ENCODE results near the gene TTC9B.

TTC9B gene

DNA sequence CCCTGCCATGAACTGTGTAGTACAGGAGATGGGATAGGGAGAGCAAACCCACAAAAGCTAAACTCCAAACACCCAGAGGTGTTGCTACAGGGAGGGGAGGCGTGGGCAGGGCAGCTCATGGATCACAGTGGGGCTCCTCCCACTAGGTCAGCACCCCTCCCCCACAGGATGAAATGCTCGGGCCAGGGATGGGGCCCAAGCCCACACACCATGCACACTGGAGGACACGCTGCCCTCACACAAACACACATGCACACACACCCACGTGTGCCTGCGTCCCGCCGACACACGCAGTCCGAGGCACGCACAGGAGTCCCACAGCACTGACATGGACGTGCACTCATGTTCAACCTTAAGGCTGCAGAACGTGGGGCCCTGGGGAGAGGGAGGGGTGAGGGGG, 14.3 kb upstream of the TTC9B start:
- Histone ChIP-seq H3K27me3 (ENCODE audit: insufficient read depth, low read length) (no peaks in the 10 kb centered on the region), H3K79me2 (ENCODE audit: control insufficient read depth, insufficient read depth, low read length, unreplicated experiment) (no peaks in the 10 kb centered on the region), H3K4me1 (ENCODE audit: control insufficient read depth, insufficient read depth, low read length, unreplicated experiment) (peaks cover 5% of the 10 kb centered on the region), H3K27ac (ENCODE audit: low read depth, low read length) (no peak overlapping the region), H3K36me3 (ENCODE audit: insufficient read depth, low read length) (no peaks in the 10 kb centered on the region), H3K4me3 (ENCODE audit: low read depth, low read length) (no peak overlapping the region), H2AFZ (ENCODE audit: low read length, unreplicated experiment) (no peak overlapping the region)

- no peak overlapping the region for H3K4me3 ChIP-seq (ENCODE audit: low read depth, low read length)
- no peak overlapping the region for H2AFZ ChIP-seq (ENCODE audit: low read length, unreplicated experiment)
- no peaks in the 10 kb centered on the region for H3K36me3 ChIP-seq (ENCODE audit: insufficient read depth, low read length)
- no peaks in the 10 kb centered on the region for H3K27me3 ChIP-seq (ENCODE audit: insufficient read depth, low read length)
- H3K4me1 ChIP-seq (ENCODE audit: control insufficient read depth, insufficient read depth, low read length, unreplicated experiment): peaks cover 5% of the 10 kb centered on the region
- no peaks in the 10 kb centered on the region for H3K79me2 ChIP-seq (ENCODE audit: control insufficient read depth, insufficient read depth, low read length, unreplicated experiment)
- H3K27ac ChIP-seq (ENCODE audit: low read depth, low read length): no peak overlapping the region
Measured at GRCh38 chr19:40231544-40232424, 13.6 kb upstream of the TTC9B start.

DNA sequence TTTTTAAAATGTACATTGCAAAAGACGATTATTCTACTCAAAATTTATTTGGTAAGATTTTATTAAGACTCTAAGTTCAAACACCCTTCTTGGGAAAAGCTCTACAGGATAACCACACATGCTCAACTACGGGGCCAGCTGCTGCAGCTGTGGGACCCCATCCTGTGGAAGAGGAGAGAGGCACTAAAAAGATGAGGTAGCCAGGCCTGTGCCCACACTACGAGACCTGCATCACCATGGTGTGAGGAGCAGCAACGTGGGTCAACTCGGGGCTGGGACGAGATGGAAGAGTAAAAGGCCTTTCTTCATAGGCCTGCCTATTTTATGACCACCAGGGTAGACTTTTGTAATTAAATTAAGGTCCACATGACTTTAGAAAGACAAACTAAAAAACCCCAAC, 12.9 kb upstream of the TTC9B start:
- no peak overlapping the region for H3K27ac ChIP-seq (ENCODE audit: low read depth, low read length)
- H3K79me2 ChIP-seq (ENCODE audit: control insufficient read depth, insufficient read depth, low read length, unreplicated experiment): no peaks in the 10 kb centered on the region
- H3K4me3 ChIP-seq (ENCODE audit: low read depth, low read length): no peak overlapping the region
- no peaks in the 10 kb centered on the region for H3K27me3 ChIP-seq (ENCODE audit: insufficient read depth, low read length)
- no peak overlapping the region for H2AFZ ChIP-seq (ENCODE audit: low read length, unreplicated experiment)
- H3K36me3 ChIP-seq (ENCODE audit: insufficient read depth, low read length): no peaks in the 10 kb centered on the region
- peaks cover 5% of the 10 kb centered on the region for H3K4me1 ChIP-seq (ENCODE audit: control insufficient read depth, insufficient read depth, low read length, unreplicated experiment)

DNA sequence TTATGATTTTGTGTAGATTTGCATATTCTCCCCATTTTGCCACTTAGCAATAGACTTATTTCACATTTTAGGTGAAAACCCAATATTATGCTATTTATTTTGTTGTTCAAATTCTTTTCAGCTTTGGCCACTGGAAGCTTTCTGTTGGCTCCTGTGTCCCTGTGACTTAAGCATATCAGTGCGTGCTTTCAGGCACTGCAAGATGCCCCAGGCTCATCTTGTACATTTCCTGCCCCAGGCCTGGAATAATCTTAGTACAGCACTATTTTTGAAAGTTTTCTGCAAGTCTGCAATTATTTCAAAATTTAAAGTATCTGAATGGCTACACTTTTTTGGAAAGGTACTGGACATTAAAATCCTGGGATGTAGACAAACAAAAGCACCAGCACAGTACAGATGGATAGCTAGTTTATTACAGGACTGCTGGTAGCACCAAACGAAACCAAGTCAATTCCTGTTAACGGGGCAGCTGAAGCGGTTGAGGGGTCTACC, 11.8 kb upstream of the TTC9B start:
- Histone ChIP-seq H3K27me3 (ENCODE audit: insufficient read depth, low read length) (no peaks in the 10 kb centered on the region), H3K4me1 (ENCODE audit: control insufficient read depth, insufficient read depth, low read length, unreplicated experiment) (peaks cover 5% of the 10 kb centered on the region), H3K36me3 (ENCODE audit: insufficient read depth, low read length) (no peaks in the 10 kb centered on the region)

GRCh38 chr19:40229484-40229883, 11.3 kb upstream of the TTC9B start:
- H3K79me2 ChIP-seq (ENCODE audit: control insufficient read depth, insufficient read depth, low read length, unreplicated experiment): no peaks in the 10 kb centered on the region
- H2AFZ ChIP-seq (ENCODE audit: low read length, unreplicated experiment): no peak overlapping the region
- peaks cover 5% of the 10 kb centered on the region for H3K4me1 ChIP-seq (ENCODE audit: control insufficient read depth, insufficient read depth, low read length, unreplicated experiment)
- no peaks in the 10 kb centered on the region for H3K27me3 ChIP-seq (ENCODE audit: insufficient read depth, low read length)
- no peaks in the 10 kb centered on the region for H3K36me3 ChIP-seq (ENCODE audit: insufficient read depth, low read length)
- no peak overlapping the region for H3K27ac ChIP-seq (ENCODE audit: low read depth, low read length)
- H3K4me3 ChIP-seq (ENCODE audit: low read depth, low read length): no peak overlapping the region

More for the DNA sequence above, 11.8 kb upstream of the TTC9B start:
- Histone ChIP-seq H3K4me3 (ENCODE audit: low read depth, low read length) (no peak overlapping the region), H3K79me2 (ENCODE audit: control insufficient read depth, insufficient read depth, low read length, unreplicated experiment) (no peaks in the 10 kb centered on the region), H3K27ac (ENCODE audit: low read depth, low read length) (no peak overlapping the region), H2AFZ (ENCODE audit: low read length, unreplicated experiment) (no peak overlapping the region)

- Histone ChIP-seq H3K36me3 (ENCODE audit: insufficient read depth, low read length) (no peaks in the 10 kb centered on the region), H3K4me1 (ENCODE audit: control insufficient read depth, insufficient read depth, low read length, unreplicated experiment) (peaks cover 5% of the 10 kb centered on the region), H3K4me3 (ENCODE audit: low read depth, low read length) (no peak overlapping the region), H2AFZ (ENCODE audit: low read length, unreplicated experiment) (no peak overlapping the region), H3K79me2 (ENCODE audit: control insufficient read depth, insufficient read depth, low read length, unreplicated experiment) (no peaks in the 10 kb centered on the region), H3K27me3 (ENCODE audit: insufficient read depth, low read length) (no peaks in the 10 kb centered on the region), H3K27ac (ENCODE audit: low read depth, low read length) (no peak overlapping the region)
Measured at GRCh38 chr19:40228863-40229262, 10.7 kb upstream of the TTC9B start.

GRCh38 chr19:40228346-40228745, 10.2 kb upstream of the TTC9B start:
- no peak overlapping the region for H2AFZ ChIP-seq (ENCODE audit: low read length, unreplicated experiment)
- H3K79me2 ChIP-seq (ENCODE audit: control insufficient read depth, insufficient read depth, low read length, unreplicated experiment): no peaks in the 10 kb centered on the region
- peaks cover 5% of the 10 kb centered on the region for H3K4me1 ChIP-seq (ENCODE audit: control insufficient read depth, insufficient read depth, low read length, unreplicated experiment)
- H3K4me3 ChIP-seq (ENCODE audit: low read depth, low read length): no peak overlapping the region
- no peak overlapping the region for H3K27ac ChIP-seq (ENCODE audit: low read depth, low read length)
- no peaks in the 10 kb centered on the region for H3K27me3 ChIP-seq (ENCODE audit: insufficient read depth, low read length)
- no peaks in the 10 kb centered on the region for H3K36me3 ChIP-seq (ENCODE audit: insufficient read depth, low read length)

GRCh38 chr19:40225440-40226305, 7.5 kb upstream of the TTC9B start:
- H3K27me3 ChIP-seq (ENCODE audit: insufficient read depth, low read length): no peaks in the 10 kb centered on the region
- H3K4me3 ChIP-seq (ENCODE audit: low read depth, low read length): peak overlapping the region; percentile 69
- no peak overlapping the region for H3K27ac ChIP-seq (ENCODE audit: low read depth, low read length)
- H3K79me2 ChIP-seq (ENCODE audit: control insufficient read depth, insufficient read depth, low read length, unreplicated experiment): no peaks in the 10 kb centered on the region
- H3K4me1 ChIP-seq (ENCODE audit: control insufficient read depth, insufficient read depth, low read length, unreplicated experiment): peaks cover 5% of the 10 kb centered on the region
- H2AFZ ChIP-seq (ENCODE audit: low read length, unreplicated experiment): no peak overlapping the region
- H3K36me3 ChIP-seq (ENCODE audit: insufficient read depth, low read length): no peaks in the 10 kb centered on the region

DNA sequence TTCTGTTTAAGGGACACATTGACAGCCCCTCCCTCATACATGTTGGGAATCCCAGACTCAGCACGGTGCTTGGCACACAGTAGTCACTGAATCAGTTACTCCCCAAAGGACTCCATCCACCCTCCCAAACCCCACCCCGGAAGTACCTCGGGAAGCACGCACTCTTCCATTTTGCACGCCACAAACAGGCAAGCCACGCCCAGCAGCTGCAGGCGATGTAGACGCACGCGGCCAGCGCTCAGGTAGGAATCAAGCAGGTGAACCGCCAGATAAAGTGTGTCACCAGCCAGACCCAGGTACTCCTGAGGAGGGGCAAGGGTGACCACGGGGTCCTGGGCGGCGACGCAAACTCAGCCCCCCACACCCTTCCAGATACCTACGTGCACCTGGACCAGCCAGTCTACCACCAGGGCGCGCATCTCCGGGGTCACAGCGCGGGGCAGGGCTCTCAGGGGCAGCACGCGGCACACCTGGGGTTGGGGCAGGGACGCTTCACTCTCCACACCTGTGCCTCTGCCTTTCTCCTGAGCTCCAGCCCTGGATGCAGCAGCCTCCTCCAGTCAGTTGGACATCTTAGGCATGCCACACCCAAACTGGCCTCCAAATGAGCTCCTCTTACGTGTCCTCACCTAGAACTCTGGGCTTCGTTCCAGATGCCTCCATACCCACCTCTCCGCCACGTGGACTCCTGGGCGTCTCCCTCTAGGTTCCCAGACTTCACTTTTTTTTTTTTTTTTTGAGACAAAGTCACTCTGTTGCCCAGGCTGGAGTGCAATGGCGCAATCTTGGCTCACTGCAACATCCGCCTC, 6.4 kb upstream of the TTC9B start:
- Histone ChIP-seq H2AFZ (ENCODE audit: low read length, unreplicated experiment) (no peak overlapping the region), H3K27me3 (ENCODE audit: insufficient read depth, low read length) (no peaks in the 10 kb centered on the region), H3K36me3 (ENCODE audit: insufficient read depth, low read length) (no peaks in the 10 kb centered on the region), H3K4me1 (ENCODE audit: control insufficient read depth, insufficient read depth, low read length, unreplicated experiment) (peaks cover 4% of the 10 kb centered on the region), H3K27ac (ENCODE audit: low read depth, low read length) (no peak overlapping the region), H3K79me2 (ENCODE audit: control insufficient read depth, insufficient read depth, low read length, unreplicated experiment) (no peaks in the 10 kb centered on the region), H3K4me3 (ENCODE audit: low read depth, low read length) (no peak overlapping the region)

DNA sequence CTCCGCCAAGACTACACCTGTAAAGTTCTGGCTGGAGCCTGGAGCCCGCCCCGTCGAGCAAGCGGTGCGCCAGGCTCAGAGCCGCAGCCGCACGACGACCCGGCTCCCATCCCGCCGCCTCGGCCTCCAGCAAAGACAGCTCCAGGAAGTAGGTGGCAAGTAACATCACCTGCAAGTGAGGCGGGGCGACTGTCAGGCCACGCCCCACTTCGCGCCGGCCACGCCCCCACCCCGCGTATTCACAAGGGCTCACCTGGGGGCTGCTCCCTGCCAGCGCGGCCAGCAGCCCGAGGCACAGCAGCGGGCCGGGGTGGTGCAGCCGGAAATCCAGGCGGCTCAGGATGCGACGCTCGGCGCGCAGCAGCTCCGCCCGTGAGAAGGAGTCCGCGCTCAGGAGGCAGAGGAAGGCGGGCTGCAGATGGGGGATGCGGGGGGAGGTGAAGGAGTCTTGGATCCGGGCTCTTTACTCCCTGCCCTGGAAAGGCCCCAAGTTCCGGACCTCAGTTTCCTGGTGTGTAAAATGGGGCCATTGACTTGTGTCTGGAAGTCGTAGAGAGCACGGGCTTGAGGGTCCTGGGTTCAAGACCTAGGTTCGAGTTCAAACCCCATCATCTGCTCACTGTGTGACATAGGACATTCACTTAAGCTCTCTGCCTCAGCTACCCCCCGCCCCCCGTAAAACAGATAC, 5.1 kb upstream of the TTC9B start:
- no peaks in the 10 kb centered on the region for H3K36me3 ChIP-seq (ENCODE audit: insufficient read depth, low read length)
- H3K27ac ChIP-seq (ENCODE audit: low read depth, low read length): no peak overlapping the region
- H3K27me3 ChIP-seq (ENCODE audit: insufficient read depth, low read length): peaks cover 5% of the 10 kb centered on the region; the same call in 1 of the 2 replicates
- no peak overlapping the region for H2AFZ ChIP-seq (ENCODE audit: low read length, unreplicated experiment)
- no peaks in the 10 kb centered on the region for H3K79me2 ChIP-seq (ENCODE audit: control insufficient read depth, insufficient read depth, low read length, unreplicated experiment)
- H3K4me3 ChIP-seq (ENCODE audit: low read depth, low read length): no peak overlapping the region
- peaks cover 7% of the 10 kb centered on the region for H3K4me1 ChIP-seq (ENCODE audit: control insufficient read depth, insufficient read depth, low read length, unreplicated experiment)
